Skeletal muscle satellite cell (primary cell): ENCODE measurements around the gene CIAO2A.
A peak's percentile ranks its signal among the peaks of the same experiment; 100 is the strongest.
"Not testable (repeated sequence)": the region's sequence is repeated elsewhere in the genome, so short reads cannot be mapped to it uniquely, and the experiment has no call there.

ENCODE experiments used
- H3K27me3 ChIP-seq: 2 replicates; pipeline ENCODE4 v1.7.0; 2013; ENCODE audit warnings: low read length; ENCODE audit not compliant: control insufficient read depth, insufficient read depth
- H3K36me3 ChIP-seq: 2 replicates; pipeline ENCODE4 v1.7.0; 2013; ENCODE audit warnings: mild to moderate bottlenecking, control low read depth, low read length; ENCODE audit not compliant: insufficient read depth
- H3K4me1 ChIP-seq: 2 replicates; pipeline ENCODE4 v1.7.0; 2013; ENCODE audit warnings: low read length; ENCODE audit not compliant: control insufficient read depth, insufficient read depth
- H3K4me2 ChIP-seq: 2 replicates; pipeline ENCODE4 v1.7.0; 2013; ENCODE audit warnings: mild to moderate bottlenecking, low read length
- H3K4me3 ChIP-seq: 2 replicates; pipeline ENCODE4 v1.7.0; 2013; ENCODE audit warnings: low read length
- H3K9ac ChIP-seq: 2 replicates; pipeline ENCODE4 v1.7.0; 2013; ENCODE audit warnings: mild to moderate bottlenecking, low read depth, low read length, moderate library complexity
- H3K9me3 ChIP-seq: replicated peaks from 2 replicates; pipeline ENCODE4 v1.7.0; 2013; ENCODE audit warnings: mild to moderate bottlenecking, control low read depth, low read length

CIAO2A gene

DNA sequence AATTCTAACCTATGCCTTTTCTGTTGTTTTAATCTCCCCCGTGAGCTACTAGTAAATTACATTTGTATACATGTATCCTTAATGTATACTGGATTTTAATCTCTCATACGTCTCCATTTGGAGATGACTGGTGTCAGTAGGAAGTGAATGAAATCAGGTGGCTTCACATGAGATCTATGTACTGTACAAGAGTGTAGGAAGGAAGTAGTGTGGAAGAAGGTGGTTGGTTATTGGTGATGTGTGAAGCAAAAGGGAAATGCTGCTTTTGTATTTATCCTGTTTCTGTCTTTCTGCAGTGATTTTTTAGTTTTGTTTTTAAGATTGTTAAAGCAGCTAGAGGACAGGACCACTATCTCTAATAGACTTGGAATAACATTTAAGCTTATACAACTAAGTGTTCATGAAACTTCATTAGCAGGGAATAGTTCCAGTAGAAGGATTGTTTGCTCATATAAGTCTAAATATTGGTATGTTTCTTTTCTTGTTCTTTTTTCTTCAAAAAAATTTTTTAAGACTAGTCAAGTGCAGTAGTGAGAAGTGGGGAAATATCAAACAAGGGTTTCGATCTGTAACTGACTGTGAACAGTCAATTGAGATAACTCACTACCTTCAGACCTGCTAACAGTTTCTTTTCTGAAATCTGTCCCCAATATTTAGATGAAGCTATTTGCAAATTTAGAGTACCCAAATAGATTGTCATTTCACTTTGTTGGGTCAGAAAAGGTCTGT, 17.5 kb upstream of the CIAO2A start:
- peaks cover 26% of the 10 kb centered on the region for H3K36me3 ChIP-seq
- no peaks in the 10 kb centered on the region for H3K27me3 ChIP-seq
- H3K4me1 ChIP-seq: no peaks in the 10 kb centered on the region
- no peaks in the 10 kb centered on the region for H3K9me3 ChIP-seq
- H3K4me3 ChIP-seq: no peak overlapping the region
- no peak overlapping the region for H3K4me2 ChIP-seq
- H3K9ac ChIP-seq: no peak overlapping the region

GRCh38 chr15:64110108-64110701, 16.6 kb upstream of the CIAO2A start:
- H3K27me3 ChIP-seq, H3K9ac ChIP-seq, H3K4me3 ChIP-seq, H3K9me3 ChIP-seq, H3K4me1 ChIP-seq, H3K4me2 ChIP-seq: not testable (repeated sequence)
- peaks cover 20% of the 10 kb centered on the region for H3K36me3 ChIP-seq

GRCh38 chr15:64107337-64107736, 13.7 kb upstream of the CIAO2A start:
- peaks cover 9% of the 10 kb centered on the region for H3K4me1 ChIP-seq
- no peak overlapping the region for H3K4me3 ChIP-seq
- H3K27me3 ChIP-seq: no peaks in the 10 kb centered on the region
- no peak overlapping the region for H3K4me2 ChIP-seq
- no peak overlapping the region for H3K9ac ChIP-seq
- no peaks in the 10 kb centered on the region for H3K36me3 ChIP-seq
- H3K9me3 ChIP-seq: no peaks in the 10 kb centered on the region

GRCh38 chr15:64105113-64105704, 11.6 kb upstream of the CIAO2A start:
- Histone ChIP-seq H3K36me3 (no peaks in the 10 kb centered on the region), H3K4me2 (peak overlapping the region; percentile 30), H3K27me3 (no peaks in the 10 kb centered on the region), H3K9ac (no peak overlapping the region), H3K4me1 (peaks cover 9% of the 10 kb centered on the region), H3K9me3 (no peaks in the 10 kb centered on the region), H3K4me3 (no peak overlapping the region)

DNA sequence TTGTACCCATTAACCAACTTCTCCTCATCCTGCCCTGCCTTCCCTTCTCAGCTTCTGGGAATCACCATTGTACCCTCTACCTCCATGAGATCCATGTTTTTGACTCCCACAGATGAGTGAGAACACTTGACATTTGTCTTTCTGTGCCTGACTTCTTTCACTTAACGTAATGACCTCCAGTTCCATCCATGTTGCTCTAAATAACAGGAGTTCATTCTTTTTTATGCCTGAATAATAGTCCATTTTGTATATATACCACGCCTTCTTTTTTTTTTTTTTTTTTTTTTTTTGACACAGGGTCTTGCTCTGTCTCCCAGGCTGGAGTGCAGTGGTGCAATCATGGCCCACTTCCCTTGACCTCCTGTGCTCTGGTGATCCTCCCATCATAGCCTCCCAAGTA, 8.9 kb upstream of the CIAO2A start:
- no peaks in the 10 kb centered on the region for H3K9me3 ChIP-seq
- no peaks in the 10 kb centered on the region for H3K36me3 ChIP-seq
- H3K4me3 ChIP-seq: no peak overlapping the region
- peaks cover 17% of the 10 kb centered on the region for H3K4me1 ChIP-seq
- H3K4me2 ChIP-seq: no peak overlapping the region
- H3K9ac ChIP-seq: no peak overlapping the region
- no peaks in the 10 kb centered on the region for H3K27me3 ChIP-seq

- Histone ChIP-seq H3K36me3 (no peaks in the 10 kb centered on the region), H3K4me3 (no peak overlapping the region), H3K4me1 (peaks cover 22% of the 10 kb centered on the region), H3K27me3 (no peaks in the 10 kb centered on the region), H3K9me3 (no peaks in the 10 kb centered on the region), H3K9ac (no peak overlapping the region), H3K4me2 (no peak overlapping the region)
These were observed 7.3 kb upstream of the CIAO2A start for GRCh38 chr15:64100958-64101357.

DNA sequence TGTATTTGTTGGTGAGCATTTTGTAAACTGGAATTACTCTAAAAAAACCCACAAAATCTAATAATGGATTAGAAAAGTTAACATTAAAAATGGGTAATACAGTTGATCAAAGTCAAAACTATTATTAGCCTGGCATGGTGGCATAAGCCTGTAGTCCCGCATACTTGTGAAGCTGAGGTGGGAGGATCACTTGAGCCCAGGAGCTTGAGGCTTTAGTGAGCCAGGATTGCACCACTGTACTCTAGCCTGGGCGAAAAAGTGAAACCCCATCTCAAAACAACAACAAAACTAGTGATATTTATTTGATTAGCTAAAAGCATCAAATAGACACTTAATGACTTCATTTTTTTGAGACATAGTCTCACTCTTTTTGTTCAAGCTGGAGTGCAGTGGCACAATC, 5.7 kb upstream of the CIAO2A start:
- Histone ChIP-seq H3K9me3 (no peaks in the 10 kb centered on the region), H3K9ac (no peak overlapping the region)

GRCh38 chr15:64096668-64097384, 3.2 kb upstream of the CIAO2A start:
- Histone ChIP-seq H3K4me1 (peaks cover 37% of the 10 kb centered on the region), H3K9ac (peak overlapping the region; percentile 89), H3K9me3 (no peaks in the 10 kb centered on the region), H3K4me3 (peak overlapping the region; percentile 88), H3K4me2 (peak overlapping the region; percentile 97), H3K27me3 (no peaks in the 10 kb centered on the region), H3K36me3 (no peaks in the 10 kb centered on the region)

More for the DNA sequence above, 5.7 kb upstream of the CIAO2A start:
- Histone ChIP-seq H3K27me3 (no peaks in the 10 kb centered on the region), H3K4me1 (peaks cover 25% of the 10 kb centered on the region), H3K4me2 (no peak overlapping the region), H3K36me3 (no peaks in the 10 kb centered on the region), H3K4me3 (no peak overlapping the region)

DNA sequence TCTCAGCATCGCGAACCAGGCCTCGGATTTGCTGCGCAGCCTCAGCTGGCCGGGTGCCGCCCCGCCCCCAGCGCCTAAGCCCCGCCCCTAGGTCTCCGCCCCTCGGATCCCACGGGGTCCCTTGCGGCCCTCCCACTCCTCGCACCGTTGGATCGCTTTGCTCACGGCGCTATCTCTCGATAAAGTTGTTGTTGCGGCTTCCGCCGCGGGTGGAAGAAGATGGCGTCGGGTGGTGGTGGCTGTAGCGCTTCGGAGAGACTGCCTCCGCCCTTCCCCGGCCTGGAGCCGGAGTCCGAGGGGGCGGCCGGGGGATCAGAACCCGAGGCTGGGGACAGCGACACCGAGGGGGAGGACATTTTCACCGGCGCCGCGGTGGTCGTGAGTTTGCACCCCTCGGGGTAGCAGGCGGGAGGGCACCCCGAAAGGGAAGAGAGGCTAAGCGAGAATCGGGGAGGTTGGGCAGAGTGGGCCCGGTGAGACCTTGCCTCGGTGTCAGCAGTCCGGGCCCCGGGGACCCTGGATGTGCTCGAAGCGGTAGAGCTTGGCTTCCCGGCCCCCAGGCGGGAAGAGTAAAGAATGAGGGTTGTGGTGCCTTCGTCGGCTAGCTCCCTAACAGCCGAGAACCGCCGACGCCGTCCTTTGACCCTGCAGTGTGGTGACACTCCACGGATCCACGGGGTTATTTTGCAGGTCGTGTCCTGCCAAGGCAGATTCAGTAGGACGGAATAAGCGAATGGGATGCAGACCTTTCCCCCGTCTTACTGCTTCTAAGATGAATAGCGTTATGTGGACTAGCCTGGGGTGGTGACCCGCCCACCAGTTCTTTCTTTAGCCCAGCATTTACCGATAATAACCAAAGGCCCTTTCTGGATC, 2.4 kb upstream of the CIAO2A start, which contains the start of gene SNX1:
SNX1 (plus strand) TSS at position 188 of the 873 bp plus-strand sequence; CDS start at position 220, 32 bp downstream.
- Histone ChIP-seq H3K27me3 (no peaks in the 10 kb centered on the region), H3K9ac (peak within 1 kb of the TSS; percentile 89), H3K4me1 (peaks cover 37% of the 10 kb centered on the region), H3K4me2 (peak within 1 kb of the TSS; percentile 97), H3K4me3 (peak within 1 kb of the TSS; percentile 88), H3K9me3 (no peaks in the 10 kb centered on the region), H3K36me3 (no peaks in the 10 kb centered on the region)

DNA sequence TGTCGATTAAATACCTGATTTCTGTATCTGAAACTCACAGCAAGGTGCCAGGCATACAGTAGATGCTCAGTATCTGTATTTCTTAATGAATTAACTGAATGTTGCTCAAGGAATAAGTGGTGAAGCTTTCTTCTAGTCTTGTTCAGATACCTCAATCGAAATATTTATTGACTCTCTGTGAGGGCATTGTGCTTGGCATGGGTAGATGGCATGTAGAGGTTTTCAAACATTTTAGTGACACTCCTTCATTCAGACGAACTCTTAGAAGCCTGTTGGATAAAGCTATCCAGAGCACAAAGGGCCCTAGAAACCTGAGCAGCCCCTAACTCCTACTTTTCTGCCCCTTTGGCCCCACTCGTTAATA, 1.8 kb upstream of the CIAO2A start:
- Histone ChIP-seq H3K27me3 (no peaks in the 10 kb centered on the region), H3K4me2 (peak overlapping the region; percentile 93), H3K9ac (peak overlapping the region; percentile 37), H3K4me3 (peak overlapping the region; percentile 88), H3K36me3 (no peaks in the 10 kb centered on the region), H3K9me3 (no peaks in the 10 kb centered on the region), H3K4me1 (peaks cover 37% of the 10 kb centered on the region)
